Astrocyte of the spinal cord (primary cell): ENCODE data around the gene ADGRF1.

Source experiments
- DNase-seq: peaks from one replicate; pipeline ENCODE4 v3.0.0; 2011; ENCODE audit warnings: low read depth, low spot score
- H3K4me3 ChIP-seq: 2 replicates; pipeline ENCODE4 v1.5.1; 2011; ENCODE audit warnings: low read depth, mild to moderate bottlenecking, low read length, moderate library complexity
- CTCF ChIP-seq: IDR thresholded peaks from 2 replicates; pipeline ENCODE4 v1.5.1; 2012; ENCODE audit warnings: low read depth, mild to moderate bottlenecking, low read length, inconsistent platforms
- in situ Hi-C: cut with HindIII; loops from 2 replicates; pipeline ENCODE4 v1.10.0; 2017; ENCODE audit warnings: low sequenced_read_pairs

The ADGRF1 gene

GRCh38 chr6:46961711-46962110 is 80.4 kb downstream of the ADGRF1 start:
- in situ Hi-C loops, result no loop called here
- DNase-seq, result no peak
- no peak for TF ChIP-seq CTCF
- no peak overlapping the region for H3K4me3 ChIP-seq

GRCh38 chr6:46961232-46961631 is 80.9 kb downstream of the ADGRF1 start:
- no peak overlapping the region for H3K4me3 ChIP-seq
- DNase-seq, result no peak
- no peak for TF ChIP-seq CTCF
- in situ Hi-C loops, result no loop called here

- in situ Hi-C loops, result no loop called here
- DNase-seq, result no peak
- H3K4me3 ChIP-seq, result no peak overlapping the region
- TF ChIP-seq CTCF, result no peak
Observed at GRCh38 chr6:46959419-46959818, 82.7 kb downstream of the ADGRF1 start.

- TF ChIP-seq CTCF, result no peak
- H3K4me3 ChIP-seq, result no peak overlapping the region
- in situ Hi-C loops, result no loop called here
- DNase-seq, result no peak
Observed at GRCh38 chr6:46956409-46956808, 85.7 kb downstream of the ADGRF1 start.

GRCh38 chr6:46954837-46955451 is 87.2 kb downstream of the ADGRF1 start:
- H3K4me3 ChIP-seq, result no peak overlapping the region
- DNase-seq, result no peak
- no peak for TF ChIP-seq CTCF
- in situ Hi-C loops, result no loop called here

GRCh38 chr6:46953921-46954320 is 88.2 kb downstream of the ADGRF1 start:
- TF ChIP-seq CTCF, result no peak
- no peak overlapping the region for H3K4me3 ChIP-seq
- in situ Hi-C loops, result no loop called here
- DNase-seq, result no peak
